ENCODE measurements around the gene OR51A7.
"Not testable (repeated sequence)": the region's sequence is repeated elsewhere in the genome, so short reads cannot be mapped to it uniquely, and the experiment has no call there.

The OR51A7 gene, protein sequence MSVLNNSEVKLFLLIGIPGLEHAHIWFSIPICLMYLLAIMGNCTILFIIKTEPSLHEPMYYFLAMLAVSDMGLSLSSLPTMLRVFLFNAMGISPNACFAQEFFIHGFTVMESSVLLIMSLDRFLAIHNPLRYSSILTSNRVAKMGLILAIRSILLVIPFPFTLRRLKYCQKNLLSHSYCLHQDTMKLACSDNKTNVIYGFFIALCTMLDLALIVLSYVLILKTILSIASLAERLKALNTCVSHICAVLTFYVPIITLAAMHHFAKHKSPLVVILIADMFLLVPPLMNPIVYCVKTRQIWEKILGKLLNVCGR

GRCh38 chr11:4903484-4903883 is at the start of gene OR51A7:
Gene OR51A7, plus strand, starts transcription at chr11:4903783. Its CDS starts 3,587 bp downstream, at chr11:4907370.
- no peak for DNase-seq

- DNase-seq, result not testable (repeated sequence)
These were observed 49.3 kb upstream of the OR51A7 start for GRCh38 chr11:4854286-4854685.

GRCh38 chr11:4862447-4863236 is 40.9 kb upstream of the OR51A7 start:
- no peak for DNase-seq

- no peak for DNase-seq
These were observed 39.7 kb upstream of the OR51A7 start for GRCh38 chr11:4863876-4864275.

GRCh38 chr11:4865855-4866254 is 37.7 kb upstream of the OR51A7 start:
- DNase-seq, result no peak

DNA sequence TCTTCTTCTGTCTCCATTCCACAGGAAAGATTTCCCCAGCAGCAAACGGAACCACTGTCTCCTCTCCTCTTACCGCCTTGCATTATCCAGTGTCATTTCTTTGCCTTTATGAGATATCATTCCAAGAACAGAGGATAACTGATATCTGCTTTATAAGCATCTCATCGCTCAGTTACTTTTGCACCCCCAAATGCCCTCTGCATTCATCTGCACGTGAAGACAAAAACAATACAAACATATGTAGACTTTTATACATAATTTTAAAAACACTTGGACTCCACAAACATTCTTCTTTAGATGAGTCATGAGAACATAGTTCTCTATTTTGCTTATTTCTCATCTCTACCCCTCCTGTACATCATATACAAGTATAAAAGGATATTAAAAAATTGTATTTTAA is 22.4 kb upstream of the OR51A7 start:
- no peak for DNase-seq

- no peak for DNase-seq
These were observed 21.6 kb upstream of the OR51A7 start, which contains the start of gene OR51T1 for GRCh38 chr11:4881860-4882500. Gene OR51T1, plus strand, starts transcription at chr11:4881900. Its CDS starts 0 bp downstream, at chr11:4881900.

GRCh38 chr11:4882543-4882942 is 21.0 kb upstream of the OR51A7 start:
- DNase-seq, result no peak

- DNase-seq, result no peak
These were observed 19.2 kb upstream of the OR51A7 start for GRCh38 chr11:4884361-4884760.

DNA sequence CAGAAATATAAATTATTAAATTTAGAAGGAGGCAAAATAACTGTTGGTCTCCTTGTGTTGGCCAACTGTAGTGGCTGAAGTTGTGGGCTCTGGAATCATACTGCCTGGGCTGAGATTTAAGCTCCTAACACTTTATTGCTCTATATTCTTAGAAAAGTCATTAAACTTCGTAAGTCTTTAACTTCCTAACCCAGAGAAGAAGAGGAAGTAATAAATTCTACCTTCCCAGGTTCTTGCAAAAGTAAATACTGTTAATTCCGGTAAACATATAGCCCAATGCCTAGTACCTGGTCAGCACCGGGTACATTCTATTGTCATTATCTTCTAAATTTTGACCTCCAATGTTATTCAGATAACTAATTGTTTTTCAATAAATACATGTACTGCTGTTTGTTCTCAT is 17.4 kb upstream of the OR51A7 start:
- no peak for DNase-seq

- no peak for DNase-seq
These were observed 16.0 kb upstream of the OR51A7 start for GRCh38 chr11:4887591-4887990.

DNA sequence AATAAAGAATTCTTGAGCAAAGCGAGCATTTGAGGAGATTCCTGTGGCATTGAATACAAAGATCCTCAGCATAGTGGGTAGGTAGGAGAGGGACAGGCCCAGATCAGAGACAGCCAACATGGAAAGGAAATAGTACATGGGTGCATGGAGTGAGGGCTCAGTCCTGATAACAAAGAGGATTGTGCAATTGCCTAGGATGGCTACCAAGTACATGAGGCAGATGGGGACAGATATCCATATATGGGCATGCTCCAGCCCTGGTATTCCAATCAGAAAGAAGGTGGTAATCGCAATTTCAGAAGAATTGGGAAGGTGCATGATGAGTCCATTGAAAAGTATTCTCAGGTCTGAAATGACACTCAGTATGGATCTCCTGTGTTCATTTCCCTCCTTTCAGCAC is 13.3 kb upstream of the OR51A7 start:
- no peak for DNase-seq

DNA sequence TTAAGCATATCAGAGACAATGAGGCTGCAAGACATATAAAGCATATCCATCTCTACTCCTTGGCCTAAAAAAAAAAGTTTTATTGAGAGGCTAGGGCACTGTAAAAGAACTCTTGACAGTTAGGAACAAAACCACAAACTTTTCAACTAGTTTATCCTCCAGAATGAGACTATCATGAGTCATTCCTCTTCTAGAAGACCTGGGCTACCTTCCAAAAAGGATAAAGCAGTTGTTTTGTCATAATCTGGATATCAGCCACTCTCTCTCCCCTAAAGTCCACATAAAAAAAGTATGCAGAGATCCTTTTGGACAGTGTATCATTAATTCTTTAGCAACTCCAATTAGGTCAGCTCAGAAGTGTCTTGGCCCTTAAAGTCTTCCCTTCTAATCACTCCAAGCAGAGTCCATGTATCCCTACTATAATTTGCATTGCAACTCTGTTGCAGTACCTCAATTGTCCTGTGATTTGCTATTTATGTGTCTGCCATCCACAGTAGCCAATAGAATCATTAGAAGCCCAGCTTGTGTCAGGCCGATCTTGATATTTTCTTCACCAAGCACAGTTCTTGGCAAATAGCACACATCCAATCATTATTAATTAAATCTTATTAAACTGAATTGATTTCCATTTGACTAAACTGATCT is 11.5 kb upstream of the OR51A7 start:
- no peak for DNase-seq

GRCh38 chr11:4916581-4916980 is 13.0 kb downstream of the OR51A7 start:
- DNase-seq, result no peak

DNA sequence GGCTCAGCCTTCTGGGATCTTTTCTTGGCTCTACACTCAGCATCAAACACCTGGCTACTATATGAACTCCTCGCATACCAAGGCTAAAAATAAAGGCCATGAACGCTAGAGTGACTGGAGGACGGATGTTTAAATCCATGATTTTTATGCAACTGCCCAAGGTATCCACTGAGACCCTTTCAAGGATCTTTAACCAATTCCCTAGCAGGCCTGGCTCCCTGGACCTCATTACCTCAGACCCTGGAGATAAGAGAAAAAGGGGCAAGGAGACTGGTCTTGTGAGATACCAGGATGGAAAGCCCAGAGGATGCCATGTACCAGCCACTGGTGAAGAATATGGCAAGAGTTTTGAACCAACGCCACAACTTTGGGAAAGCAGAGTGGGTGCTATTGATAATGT is 15.7 kb downstream of the OR51A7 start, which contains the start of gene OR51G2:
TSS of gene OR51G2 (minus strand) at position 101 of the 400 bp plus-strand sequence. CDS start 3,687 bp downstream, outside the sequence.
- DNase-seq, result no peak

DNA sequence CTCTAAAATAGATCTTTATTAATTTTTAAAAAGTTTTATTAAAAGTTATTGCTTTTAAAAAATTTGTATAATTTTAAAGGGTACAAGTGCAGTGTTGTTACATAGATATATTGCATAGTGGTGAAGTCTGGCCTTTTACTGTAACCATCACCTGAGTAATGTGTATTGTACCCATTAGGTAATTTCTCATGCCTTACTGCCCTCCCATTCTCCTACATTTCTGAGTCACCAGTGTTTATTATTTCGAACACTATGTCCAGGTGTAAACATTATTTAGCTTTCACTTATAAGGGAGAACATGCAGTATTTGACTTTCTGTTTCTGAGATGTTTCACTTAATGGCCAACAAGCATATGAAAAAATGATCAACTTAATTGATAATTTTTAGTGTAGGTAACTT is 18.2 kb downstream of the OR51A7 start:
- DNase-seq, result no peak

- DNase-seq, result no peak
These were observed 18.7 kb downstream of the OR51A7 start for GRCh38 chr11:4922304-4922703.

GRCh38 chr11:4924239-4924638 is 20.7 kb downstream of the OR51A7 start, which contains the start of gene OR51G1:
Gene OR51G1, minus strand, starts transcription at chr11:4924339. Its CDS starts 0 bp downstream, at chr11:4924339.
- no peak for DNase-seq

DNA sequence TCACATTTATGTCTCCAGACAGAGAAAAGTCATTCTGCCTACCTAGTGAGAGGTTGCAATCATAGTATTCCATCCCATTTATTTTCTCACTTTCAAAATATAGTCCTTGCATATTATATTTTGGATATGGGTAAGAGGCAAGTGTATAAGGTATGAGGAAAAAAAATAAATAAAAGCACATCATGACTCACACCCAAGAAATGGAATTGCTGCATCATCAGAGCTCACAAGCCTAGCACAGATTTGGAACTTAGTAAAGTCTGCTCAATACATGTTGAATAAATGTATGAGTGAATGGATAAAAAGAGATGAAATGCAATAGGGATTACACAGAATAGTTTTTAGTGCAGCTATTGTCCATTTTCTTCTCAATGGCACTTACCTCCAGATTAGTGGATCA is 23.0 kb downstream of the OR51A7 start:
- no peak for DNase-seq

DNA sequence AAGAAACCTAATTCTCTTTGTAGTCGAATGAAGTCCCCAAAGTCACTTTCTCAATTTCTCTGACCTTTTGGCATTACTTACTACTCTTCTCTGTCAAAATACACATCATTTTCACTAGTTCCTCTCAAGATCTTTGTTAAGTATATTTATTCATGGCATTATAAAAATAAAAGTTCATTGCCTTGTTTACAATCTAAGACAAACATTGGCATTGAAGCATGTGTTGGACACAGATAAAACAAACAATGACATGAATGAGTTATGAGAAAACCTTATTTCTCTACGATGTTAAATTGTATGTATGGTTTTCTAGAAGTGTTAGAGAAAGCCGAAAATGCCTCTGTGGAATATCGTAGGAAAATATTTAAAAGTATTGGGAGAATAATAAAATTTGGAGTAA is 29.2 kb downstream of the OR51A7 start:
- no peak for DNase-seq

DNA sequence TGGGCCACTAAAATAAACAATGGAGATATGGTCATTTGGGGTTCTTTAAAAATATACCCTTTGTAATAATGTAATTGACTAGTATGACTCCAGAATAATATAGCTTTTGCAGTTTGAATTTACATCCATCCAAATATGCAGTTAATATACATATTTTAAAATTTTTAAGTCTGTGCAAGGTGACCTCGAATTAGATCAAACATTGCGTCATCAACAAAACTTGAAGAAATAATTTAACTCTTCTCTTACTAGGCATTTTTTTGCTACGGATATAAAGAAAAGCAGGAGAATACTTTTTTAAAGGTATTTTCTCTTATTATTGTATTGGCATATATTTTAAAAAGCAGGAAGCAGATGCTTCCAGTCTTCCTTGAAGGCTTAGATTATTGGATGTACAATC is 33.2 kb downstream of the OR51A7 start:
- no peak for DNase-seq

DNA sequence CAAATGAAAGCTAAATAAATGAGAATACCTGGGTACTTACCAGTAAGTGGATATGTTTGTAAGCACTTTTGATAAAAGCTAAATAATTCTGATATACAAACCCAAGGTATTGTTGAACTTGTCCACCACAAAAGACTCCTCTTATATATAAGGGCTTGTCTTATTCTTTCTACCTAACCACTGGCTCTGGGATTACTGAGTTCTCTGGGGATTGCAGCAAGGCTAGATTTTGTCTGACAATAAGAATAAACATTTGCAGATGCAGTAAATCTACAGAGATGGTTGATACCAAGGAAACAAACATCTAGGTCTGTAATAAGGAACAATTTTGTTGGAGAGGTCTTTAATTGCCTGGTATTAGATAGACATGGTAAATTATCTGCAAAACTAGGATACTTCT is 43.9 kb downstream of the OR51A7 start, which contains the start of gene OR51A4:
TSS of gene OR51A4 (minus strand) at position 101 of the 400 bp plus-strand sequence. CDS start 505 bp downstream, outside the sequence.
- DNase-seq, result no peak

GRCh38 chr11:4955613-4956012 is 52.0 kb downstream of the OR51A7 start, which contains the start of gene OR51A2:
Gene OR51A2, minus strand, starts transcription at chr11:4955713. Its CDS starts 0 bp downstream, at chr11:4955713.
- not testable (repeated sequence) for DNase-seq

Measured in hippocampal formation (tissue), 2 donors.